H1 (cell line): ENCODE data around the gene ZNF391.

ENCODE experiments used
- CREB1 ChIP-seq: IDR thresholded peaks from 2 replicates; pipeline ENCODE4 v1.6.1; 2012; ENCODE audit warnings: inconsistent platforms
- CTCF ChIP-seq, 3 experiments: IDR thresholded peaks; 1 replicate in 2 of 3; 2 replicates in 1 of 3; pipeline versions ENCODE4 v1.5.1 to v1.6.1; 2011; ENCODE audit warnings: low read length in 3 of 3, mild to moderate bottlenecking in 3 of 3, inconsistent platforms in 2 of 3, low read depth in 1 of 3, moderate library complexity in 1 of 3; ENCODE audit not compliant: insufficient read depth in 1 of 3; ENCODE audit errors: control extremely low read depth in 1 of 3
- EGR1 ChIP-seq: IDR thresholded peaks from 2 replicates; pipeline ENCODE4 v1.6.1; 2011; ENCODE audit warnings: low read depth, low read length, borderline replicate concordance
- EZH2 ChIP-seq: fragments of 200-600 bp; sonication (generic); IDR thresholded peaks from 2 replicates; pipeline ENCODE4 v1.7.1; 2012; ENCODE audit warnings: low read depth, mild to moderate bottlenecking, moderate library complexity, low read length, inconsistent platforms; ENCODE audit not compliant: severe bottlenecking
- NANOG ChIP-seq: IDR thresholded peaks from 2 replicates; pipeline ENCODE4 v1.6.1; 2011; ENCODE audit warnings: low read length, low read depth, mild to moderate bottlenecking, inconsistent platforms; ENCODE audit not compliant: insufficient read depth, poor library complexity, severe bottlenecking
- POLR2AphosphoS5 ChIP-seq: IDR thresholded peaks from 2 replicates; pipeline ENCODE4 v1.6.1; 2011; ENCODE audit warnings: low read depth, low read length
- RXRA ChIP-seq: IDR thresholded peaks from 2 replicates; pipeline ENCODE4 v1.6.1; 2011; ENCODE audit warnings: low read depth, mild to moderate bottlenecking, low read length, moderate library complexity; ENCODE audit not compliant: insufficient read depth
- SRF ChIP-seq: IDR thresholded peaks from 2 replicates; pipeline ENCODE4 v1.6.1; 2011; ENCODE audit warnings: mild to moderate bottlenecking, low read depth, low read length, moderate library complexity
- SUZ12 ChIP-seq: fragments of 200-600 bp; sonication (generic); IDR thresholded peaks from 2 replicates; pipeline ENCODE4 v1.6.1; 2012; ENCODE audit warnings: mild to moderate bottlenecking, inconsistent platforms, low read length, moderate library complexity, mixed read lengths
- USF2 ChIP-seq: IDR thresholded peaks from 2 replicates; pipeline ENCODE4 v1.6.1; 2011; ENCODE audit warnings: low read length, improper control_type of control experiment
- ZNF274 ChIP-seq: IDR thresholded peaks from 2 replicates; pipeline ENCODE4 v1.7.0; 2012; ENCODE audit warnings: low read length, borderline replicate concordance; ENCODE audit errors: extremely low read depth
- TF ChIP-seq, protein P1 (sequence below): IDR thresholded peaks from 2 replicates; pipeline ENCODE4 v1.6.1; 2011; ENCODE audit warnings: low read depth, mild to moderate bottlenecking, low read length; ENCODE audit not compliant: insufficient read depth

GRCh38 chr6:27433714-27434113, 45.2 kb downstream of the ZNF391 start:
- TF ChIP-seq SUZ12 = no peak
- no peak for TF ChIP-seq CREB1
- TF ChIP-seq POLR2AphosphoS5 = no peak
- TF ChIP-seq RXRA = no peak
- no peak for TF ChIP-seq EZH2
- TF ChIP-seq CTCF (IDR thresholded peaks at IDR 0.05; ENCODE audit: control extremely low read depth in 1 of 3, insufficient read depth in 1 of 3, low read depth in 1 of 3, low read length in 3 of 3) = no peak
- TF ChIP-seq EGR1 = no peak
- no peak for TF ChIP-seq USF2
- TF ChIP-seq ZNF274 = no peak
- TF ChIP-seq, protein P1, sequence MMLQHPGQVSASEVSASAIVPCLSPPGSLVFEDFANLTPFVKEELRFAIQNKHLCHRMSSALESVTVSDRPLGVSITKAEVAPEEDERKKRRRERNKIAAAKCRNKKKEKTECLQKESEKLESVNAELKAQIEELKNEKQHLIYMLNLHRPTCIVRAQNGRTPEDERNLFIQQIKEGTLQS = no peak
- TF ChIP-seq SRF = no peak
- TF ChIP-seq NANOG = no peak
